PC-3 (cell line): Measurements from ENCODE around the gene BORCS5. TPM values are rescaled to one million over a fixed set of nuclear protein-coding genes. Genes with fewer than 3 reads are reported as not detected.
A peak's percentile ranks its signal among the peaks of the same experiment; 100 is the strongest.

Experiments
- ATAC-seq: fragments of 200-7000 bp; cut with Tn5 transposase; 2 replicates; pipeline ENCODE4 v1.9.1; 2020; ENCODE audit warnings: mild to moderate bottlenecking, moderate library complexity
- BruUV-seq: library from RNA; stranded (reverse); fragments of 400-500 nt; replicated peaks from 2 replicates; lab custom pipeline; 2021; lab: Mats Ljungman, UMichigan
- CTCF ChIA-PET: fragments of 300-600 bp; sonication (Branson Sonifier 250); formaldehyde crosslinking; loops from one replicate; lab custom pipeline; 2022; ENCODE audit warnings: antibody characterized with exemption; lab: Charles Lee
- POLR2A ChIA-PET: fragments of 300-600 bp; sonication (Branson Sonifier 250); formaldehyde crosslinking; loops from one replicate; lab custom pipeline; 2022; ENCODE audit warnings: antibody characterized with exemption; ENCODE audit not compliant: unreplicated experiment; lab: Charles Lee
- DNase-seq: peaks from one replicate; pipeline ENCODE4 v3.0.0-alpha.2; 2015
- H2AFZ ChIP-seq: fragments of 300-600 bp; sonication (generic); 2 replicates; pipeline ENCODE4 v1.6.0; 2016; ENCODE audit warnings: antibody characterized with exemption, low read length
- H3F3A ChIP-seq: fragments of 300-600 bp; sonication (generic); one replicate; pipeline ENCODE4 v1.6.0; 2017; ENCODE audit warnings: antibody characterized with exemption, low read length, control low read depth, mild to moderate bottlenecking; ENCODE audit not compliant: unreplicated experiment
- H3K27ac ChIP-seq: fragments of 300-600 bp; sonication (generic); 2 replicates; pipeline ENCODE4 v1.5.1; 2016; ENCODE audit warnings: mild to moderate bottlenecking, low read length
- H3K27me3 ChIP-seq: fragments of 300-600 bp; sonication (generic); 2 replicates; pipeline ENCODE4 v1.6.1; 2016; ENCODE audit warnings: low read length, mixed read lengths
- H3K36me3 ChIP-seq: fragments of 300-600 bp; sonication (generic); 2 replicates; pipeline ENCODE4 v1.6.1; 2016; ENCODE audit warnings: low read depth, mixed run types, low read length, mixed read lengths
- H3K4me1 ChIP-seq: fragments of 300-600 bp; sonication (generic); 2 replicates; pipeline ENCODE4 v1.5.1; 2016; ENCODE audit warnings: low read length; ENCODE audit not compliant: insufficient read depth
- H3K4me2 ChIP-seq: fragments of 300-600 bp; sonication (generic); 2 replicates; pipeline ENCODE4 v1.6.0; 2016; ENCODE audit warnings: low read length
- H3K4me3 ChIP-seq: fragments of 300-600 bp; sonication (generic); 2 replicates; pipeline ENCODE4 v1.5.1; 2016; ENCODE audit warnings: mild to moderate bottlenecking, low read length, mixed read lengths
- H3K79me2 ChIP-seq: fragments of 300-600 bp; sonication (generic); 2 replicates; pipeline ENCODE4 v1.6.1; 2017; ENCODE audit warnings: low read length, mixed read lengths
- H3K9ac ChIP-seq: fragments of 300-600 bp; sonication (generic); 2 replicates; pipeline ENCODE4 v1.6.0; 2016; ENCODE audit warnings: mild to moderate bottlenecking, low read length
- H3K9me2 ChIP-seq: fragments of 300-600 bp; sonication (generic); replicated peaks from 2 replicates; pipeline ENCODE4 v1.6.1; 2016; ENCODE audit warnings: mixed run types, low read length, mixed read lengths
- H3K9me3 ChIP-seq: fragments of 300-600 bp; sonication (generic); 2 replicates; pipeline ENCODE4 v1.6.1; 2016; ENCODE audit warnings: low read length, mixed read lengths
- H4K20me1 ChIP-seq: fragments of 300-600 bp; sonication (generic); 2 replicates; pipeline ENCODE4 v1.6.1; 2016; ENCODE audit warnings: low read length, mixed read lengths
- CTCF ChIP-seq: fragments of 300-600 bp; sonication (generic); conservative IDR thresholded peaks from 2 replicates; pipeline ENCODE4 v1.5.1; 2017; ENCODE audit warnings: antibody characterized with exemption, low read depth, mild to moderate bottlenecking, low read length
- EZH2 ChIP-seq: fragments of 300-600 bp; sonication (generic); IDR thresholded peaks from one replicate; pipeline ENCODE4 v1.6.1; 2017; ENCODE audit warnings: antibody characterized with exemption, mild to moderate bottlenecking, low read length; ENCODE audit not compliant: unreplicated experiment
- EZH2phosphoT487 ChIP-seq: fragments of 300-600 bp; sonication (generic); IDR thresholded peaks from 2 replicates; pipeline ENCODE4 v1.6.1; 2018; ENCODE audit warnings: mild to moderate bottlenecking, antibody characterized with exemption, low read length, borderline replicate concordance
- intact Hi-C: fragments of 100-400 bp; cut with micrococcal nuclease; formaldehyde crosslinking; loops from 2 replicates; pipeline ENCODE4 v1.9.0; 2023
- total RNA-seq: library from RNA; depleted of rRNA; stranded (reverse); fragments of >200 nt; gene quantifications from 2 replicates; pipeline ENCODE4 v1.2.3, GENCODE V29; 2014

BORCS5 gene
- total RNA-seq, 1 experiment from 2014 or later: 2.3 TPM

GRCh38 chr12:12376646-12377448 is 20.0 kb downstream of the BORCS5 start:
- intact Hi-C loops: loop anchor here (1.0 kb wide), 4 partner anchors 186 to 327 kb away; no protein-coding TSS in a partner anchor
- Histone ChIP-seq H3K4me2 (no peak overlapping the region), H3K27me3 (no peaks in the 10 kb centered on the region), H3F3A (no peaks in the 10 kb centered on the region), H3K79me2 (no peaks in the 10 kb centered on the region), H4K20me1 (no peaks in the 10 kb centered on the region), H3K9ac (no peak overlapping the region), H2AFZ (no peak overlapping the region), H3K27ac (peak overlapping the region; percentile 23), H3K4me3 (no peak overlapping the region), H3K9me3 (no peaks in the 10 kb centered on the region), H3K9me2 (no peaks in the 10 kb centered on the region), H3K4me1 (no peaks in the 10 kb centered on the region), H3K36me3 (no peaks in the 10 kb centered on the region)
- no TSS peak for BruUV-seq
- POLR2A ChIA-PET: no interaction called here
- CTCF ChIA-PET: interaction anchor here (0.6 to 0.7 kb wide), 3 partner anchors 282 to 361 kb away, joined by 3 to 4 read pairs (median 4); no protein-coding TSS in a partner anchor
- peak; percentile 81 for DNase-seq
- peak; percentile 66; the same call in 1 of the 2 replicates for ATAC-seq
- TF ChIP-seq CTCF (peak; percentile 79), EZH2phosphoT487 (no peak)

GRCh38 chr12:12378616-12379015 is 21.7 kb downstream of the BORCS5 start:
- Histone ChIP-seq H3K36me3 (no peaks in the 10 kb centered on the region), H3F3A (no peaks in the 10 kb centered on the region), H4K20me1 (no peaks in the 10 kb centered on the region), H2AFZ (no peak overlapping the region), H3K4me3 (no peak overlapping the region), H3K27me3 (no peaks in the 10 kb centered on the region), H3K79me2 (no peaks in the 10 kb centered on the region), H3K9me3 (no peaks in the 10 kb centered on the region), H3K9me2 (no peaks in the 10 kb centered on the region), H3K4me2 (no peak overlapping the region), H3K4me1 (no peaks in the 10 kb centered on the region), H3K9ac (no peak overlapping the region), H3K27ac (no peak overlapping the region)
- ATAC-seq (no peak), DNase-seq (no peak)
- ChIA-PET POLR2A (no interaction called here), CTCF (no interaction called here)
- intact Hi-C loops: no loop called here
- no TSS peak for BruUV-seq
- TF ChIP-seq EZH2: no peak
- TF ChIP-seq CTCF: no peak
- TF ChIP-seq EZH2phosphoT487: no peak
